ENCODE measurements around the gene ALB.

Gene ALB

GRCh38 chr4:73409012-73409862, 5.2 kb downstream of the ALB start:
- DNase-seq (ENCODE audit: low read depth) = no peak

DNA sequence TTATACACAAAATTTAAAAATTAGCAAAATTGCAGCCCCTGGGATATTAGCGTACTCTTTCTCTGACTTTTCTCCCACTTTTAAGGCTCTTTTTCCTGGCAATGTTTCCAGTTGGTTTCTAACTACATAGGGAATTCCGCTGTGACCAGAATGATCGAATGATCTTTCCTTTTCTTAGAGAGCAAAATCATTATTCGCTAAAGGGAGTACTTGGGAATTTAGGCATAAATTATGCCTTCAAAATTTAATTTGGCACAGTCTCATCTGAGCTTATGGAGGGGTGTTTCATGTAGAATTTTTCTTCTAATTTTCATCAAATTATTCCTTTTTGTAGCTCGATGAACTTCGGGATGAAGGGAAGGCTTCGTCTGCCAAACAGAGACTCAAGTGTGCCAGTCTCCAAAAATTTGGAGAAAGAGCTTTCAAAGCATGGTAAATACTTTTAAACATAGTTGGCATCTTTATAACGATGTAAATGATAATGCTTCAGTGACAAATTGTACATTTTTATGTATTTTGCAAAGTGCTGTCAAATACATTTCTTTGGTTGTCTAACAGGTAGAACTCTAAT, 6.0 kb downstream of the ALB start:
- DNase-seq (ENCODE audit: low read depth) = no peak

DNA sequence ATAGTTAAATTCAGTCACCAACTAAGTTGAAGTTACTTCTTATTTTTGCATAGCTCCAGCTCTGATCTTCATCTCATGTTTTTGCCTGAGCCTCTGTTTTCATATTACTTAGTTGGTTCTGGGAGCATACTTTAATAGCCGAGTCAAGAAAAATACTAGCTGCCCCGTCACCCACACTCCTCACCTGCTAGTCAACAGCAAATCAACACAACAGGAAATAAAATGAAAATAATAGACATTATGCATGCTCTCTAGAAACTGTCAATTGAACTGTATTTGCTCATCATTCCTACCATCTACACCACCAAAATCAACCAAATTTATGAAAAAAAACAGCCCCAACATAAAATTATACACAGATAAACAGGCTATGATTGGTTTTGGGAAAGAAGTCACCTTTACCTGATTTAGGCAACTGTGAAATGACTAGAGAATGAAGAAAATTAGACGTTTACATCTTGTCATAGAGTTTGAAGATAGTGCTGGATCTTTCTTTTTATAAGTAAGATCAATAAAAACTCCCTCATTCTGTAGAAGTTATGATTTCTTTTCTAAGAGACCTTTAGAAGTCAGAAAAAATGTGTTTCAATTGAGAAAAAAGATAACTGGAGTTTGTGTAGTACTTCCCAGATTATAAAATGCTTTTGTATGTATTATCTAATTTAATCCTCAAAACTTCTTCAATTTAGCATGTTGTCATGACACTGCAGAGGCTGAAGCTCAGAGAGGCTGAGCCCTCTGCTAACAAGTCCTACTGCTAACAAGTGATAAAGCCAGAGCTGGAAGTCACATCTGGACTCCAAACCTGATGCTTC, 7.0 kb downstream of the ALB start:
- no peak for DNase-seq (ENCODE audit: low read depth)

- no peak for DNase-seq (ENCODE audit: low read depth)
Measured at GRCh38 chr4:73411731-73412414, 7.8 kb downstream of the ALB start.

- no peak for DNase-seq (ENCODE audit: low read depth)
Measured at GRCh38 chr4:73413294-73413755, 9.2 kb downstream of the ALB start.

GRCh38 chr4:73414936-73415271, 10.8 kb downstream of the ALB start:
- no peak for DNase-seq (ENCODE audit: low read depth)

- DNase-seq (ENCODE audit: low read depth) = no peak
Measured at GRCh38 chr4:73415807-73416238, 11.7 kb downstream of the ALB start.

DNA sequence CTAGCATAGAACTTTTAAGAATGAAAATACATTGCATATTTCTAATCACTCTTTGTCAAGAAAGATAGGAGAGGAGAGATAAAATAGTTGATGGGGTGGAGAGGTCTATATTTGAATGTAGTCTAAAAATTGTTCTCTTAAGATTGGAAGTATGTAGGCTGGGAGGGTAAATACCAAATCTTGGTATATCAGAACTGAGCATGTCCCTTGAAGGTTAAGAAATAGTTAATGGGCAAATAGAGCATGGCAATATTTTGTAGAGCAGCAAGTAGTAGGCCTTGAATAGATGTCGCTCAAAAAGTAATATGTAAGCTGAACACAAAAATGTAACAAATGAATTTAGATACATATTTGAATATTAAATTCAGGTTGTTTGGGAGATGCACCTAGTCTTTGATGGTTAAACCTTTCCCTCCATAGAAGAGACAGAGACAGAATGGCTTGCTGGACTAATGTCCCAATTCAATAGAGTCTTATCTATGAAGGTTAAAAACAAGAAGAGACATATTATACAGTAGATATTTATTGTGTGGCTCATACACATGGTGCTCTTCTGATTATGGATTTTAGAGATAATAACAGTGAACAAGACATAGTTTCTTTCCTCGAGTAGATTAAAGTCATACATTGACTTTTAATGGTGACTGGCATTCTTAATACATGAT, 12.5 kb downstream of the ALB start:
- DNase-seq (ENCODE audit: low read depth) = no peak

DNA sequence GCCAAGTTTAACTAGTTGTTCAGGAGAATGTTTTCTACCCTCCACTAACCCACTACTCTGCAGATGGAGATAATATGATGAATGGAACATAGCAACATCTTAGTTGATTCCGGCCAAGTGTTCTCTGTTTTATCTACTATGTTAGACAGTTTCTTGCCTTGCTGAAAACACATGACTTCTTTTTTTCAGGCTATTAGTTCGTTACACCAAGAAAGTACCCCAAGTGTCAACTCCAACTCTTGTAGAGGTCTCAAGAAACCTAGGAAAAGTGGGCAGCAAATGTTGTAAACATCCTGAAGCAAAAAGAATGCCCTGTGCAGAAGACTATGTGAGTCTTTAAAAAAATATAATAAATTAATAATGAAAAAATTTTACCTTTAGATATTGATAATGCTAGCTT, 13.3 kb downstream of the ALB start:
- no peak for DNase-seq (ENCODE audit: low read depth)

DNA sequence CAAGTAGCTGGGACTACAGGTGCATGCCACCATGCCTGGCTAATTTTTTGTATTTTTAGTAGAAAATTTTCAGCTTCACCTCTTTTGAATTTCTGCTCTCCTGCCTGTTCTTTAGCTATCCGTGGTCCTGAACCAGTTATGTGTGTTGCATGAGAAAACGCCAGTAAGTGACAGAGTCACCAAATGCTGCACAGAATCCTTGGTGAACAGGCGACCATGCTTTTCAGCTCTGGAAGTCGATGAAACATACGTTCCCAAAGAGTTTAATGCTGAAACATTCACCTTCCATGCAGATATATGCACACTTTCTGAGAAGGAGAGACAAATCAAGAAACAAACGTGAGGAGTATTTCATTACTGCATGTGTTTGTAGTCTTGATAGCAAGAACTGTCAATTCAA, 13.9 kb downstream of the ALB start:
- DNase-seq (ENCODE audit: low read depth) = no peak

GRCh38 chr4:73418677-73419076, 14.6 kb downstream of the ALB start:
- DNase-seq (ENCODE audit: low read depth) = no peak

DNA sequence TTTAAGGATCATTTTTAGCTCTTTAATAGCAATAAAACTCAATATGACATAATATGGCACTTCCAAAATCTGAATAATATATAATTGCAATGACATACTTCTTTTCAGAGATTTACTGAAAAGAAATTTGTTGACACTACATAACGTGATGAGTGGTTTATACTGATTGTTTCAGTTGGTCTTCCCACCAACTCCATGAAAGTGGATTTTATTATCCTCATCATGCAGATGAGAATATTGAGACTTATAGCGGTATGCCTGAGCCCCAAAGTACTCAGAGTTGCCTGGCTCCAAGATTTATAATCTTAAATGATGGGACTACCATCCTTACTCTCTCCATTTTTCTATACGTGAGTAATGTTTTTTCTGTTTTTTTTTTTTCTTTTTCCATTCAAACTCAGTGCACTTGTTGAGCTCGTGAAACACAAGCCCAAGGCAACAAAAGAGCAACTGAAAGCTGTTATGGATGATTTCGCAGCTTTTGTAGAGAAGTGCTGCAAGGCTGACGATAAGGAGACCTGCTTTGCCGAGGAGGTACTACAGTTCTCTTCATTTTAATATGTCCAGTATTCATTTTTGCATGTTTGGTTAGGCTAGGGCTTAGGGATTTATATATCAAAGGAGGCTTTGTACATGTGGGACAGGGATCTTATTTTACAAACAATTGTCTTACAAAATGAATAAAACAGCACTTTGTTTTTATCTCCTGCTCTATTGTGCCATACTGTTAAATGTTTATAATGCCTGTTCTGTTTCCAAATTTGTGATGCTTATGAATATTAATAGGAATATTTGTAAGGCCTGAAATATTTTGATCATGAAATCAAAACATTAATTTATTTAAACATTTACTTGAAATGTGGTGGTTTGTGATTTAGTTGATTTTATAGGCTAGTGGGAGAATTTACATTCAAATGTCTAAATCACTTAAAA, 15.3 kb downstream of the ALB start:
- DNase-seq (ENCODE audit: low read depth) = no peak

DNA sequence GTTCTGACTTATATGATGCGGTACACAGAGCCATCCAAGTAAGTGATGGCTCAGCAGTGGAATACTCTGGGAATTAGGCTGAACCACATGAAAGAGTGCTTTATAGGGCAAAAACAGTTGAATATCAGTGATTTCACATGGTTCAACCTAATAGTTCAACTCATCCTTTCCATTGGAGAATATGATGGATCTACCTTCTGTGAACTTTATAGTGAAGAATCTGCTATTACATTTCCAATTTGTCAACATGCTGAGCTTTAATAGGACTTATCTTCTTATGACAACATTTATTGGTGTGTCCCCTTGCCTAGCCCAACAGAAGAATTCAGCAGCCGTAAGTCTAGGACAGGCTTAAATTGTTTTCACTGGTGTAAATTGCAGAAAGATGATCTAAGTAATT, 16.5 kb downstream of the ALB start:
- DNase-seq (ENCODE audit: low read depth) = no peak

DNA sequence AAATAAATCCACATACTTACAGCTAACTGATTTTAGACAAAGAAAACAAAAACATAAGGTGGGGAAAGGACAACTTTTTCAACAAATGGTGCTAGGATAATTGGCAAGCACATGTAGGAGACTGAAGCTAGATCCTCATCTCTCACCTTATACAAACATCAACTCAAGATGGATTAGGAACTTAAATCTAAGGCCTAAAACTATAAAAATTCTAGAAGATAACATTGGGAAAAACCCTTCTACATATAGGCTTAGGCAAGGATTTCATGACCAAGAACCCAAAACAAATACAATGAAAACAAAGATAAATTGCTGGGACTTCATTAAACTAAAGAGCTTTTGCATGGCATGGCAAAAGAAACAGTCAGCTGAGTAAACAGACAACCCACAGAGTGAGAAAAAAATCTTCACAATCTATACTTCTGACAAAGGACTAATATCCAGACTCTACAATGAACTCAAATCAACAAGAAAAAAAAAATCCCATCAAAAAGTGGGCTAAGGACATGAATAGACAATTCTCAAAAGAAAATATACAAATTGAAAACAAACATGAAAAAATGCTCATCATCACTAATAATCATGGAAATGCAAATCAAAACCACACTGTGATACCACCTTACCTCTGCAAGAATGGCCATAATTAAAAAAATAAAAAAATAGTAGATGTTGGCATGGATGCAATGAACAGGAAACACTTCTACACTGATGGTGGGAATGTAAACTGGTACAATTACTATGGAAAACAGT, 17.8 kb downstream of the ALB start:
- no peak for DNase-seq (ENCODE audit: low read depth)

- no peak for DNase-seq (ENCODE audit: low read depth)
Measured at GRCh38 chr4:73422458-73422752, 18.3 kb downstream of the ALB start.

DNA sequence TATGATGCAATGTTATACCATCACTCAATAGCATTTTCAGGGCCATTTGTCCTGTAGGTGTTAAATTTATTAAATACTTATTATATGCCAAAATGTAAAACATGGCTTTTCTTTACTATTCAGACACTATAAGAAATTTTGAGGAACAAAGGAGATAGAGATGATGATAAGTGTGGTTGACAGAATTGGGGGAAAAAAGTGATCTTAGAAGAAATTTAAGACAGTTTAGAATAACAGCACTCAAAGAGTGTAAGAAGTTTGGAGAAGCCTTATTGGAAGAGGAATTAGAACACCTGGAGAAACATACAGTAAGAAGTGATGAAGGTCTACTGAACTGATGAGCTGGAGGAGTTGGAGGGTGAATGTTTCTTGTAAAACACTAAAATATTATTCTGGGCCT, 19.1 kb downstream of the ALB start:
- no peak for DNase-seq (ENCODE audit: low read depth)

DNA sequence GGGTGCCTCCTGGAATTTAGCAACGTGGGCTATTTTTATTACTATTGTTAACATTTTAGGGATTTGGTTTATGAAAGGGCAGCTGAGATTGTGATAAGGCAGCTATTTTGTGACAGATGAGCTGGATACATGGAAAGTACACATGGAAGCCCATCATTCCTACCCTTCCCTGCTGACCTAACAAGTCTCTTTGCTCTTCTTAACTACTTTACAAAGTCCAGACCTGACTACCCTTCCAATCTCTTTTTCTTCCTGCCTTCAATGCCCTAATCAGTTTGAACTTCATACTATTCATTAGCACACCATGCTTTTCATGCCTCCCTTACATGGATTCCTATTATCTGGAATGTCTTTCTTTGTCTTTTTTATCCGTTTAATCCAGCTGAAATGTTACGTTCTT, 22.6 kb downstream of the ALB start:
- DNase-seq (ENCODE audit: low read depth) = no peak

DNA sequence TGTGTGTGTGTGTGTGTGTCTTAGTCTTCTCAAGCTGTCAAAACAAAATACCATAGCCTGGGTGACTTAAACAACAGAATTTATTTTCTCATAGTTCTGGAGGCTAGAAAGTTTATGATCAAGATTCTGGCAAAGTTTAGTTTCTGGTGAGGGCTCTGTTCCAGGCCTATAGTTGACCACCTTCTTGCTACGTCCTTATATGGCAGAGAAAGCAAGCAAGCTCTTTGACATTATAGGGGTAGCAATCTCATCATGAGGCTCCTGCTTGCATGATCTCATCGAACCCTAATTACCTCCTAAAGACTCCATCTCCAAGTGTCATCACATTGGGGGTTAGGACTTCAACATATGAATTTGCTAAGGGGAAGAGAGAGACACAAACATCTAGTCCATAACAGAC, 25.0 kb downstream of the ALB start:
- DNase-seq (ENCODE audit: low read depth) = no peak

- no peak for DNase-seq (ENCODE audit: low read depth)
Measured at GRCh38 chr4:73429826-73430587, 25.9 kb downstream of the ALB start.

- DNase-seq (ENCODE audit: low read depth) = no peak
Measured at GRCh38 chr4:73431813-73432168, 27.7 kb downstream of the ALB start.
